HCT116 (cell line): ENCODE results near the gene GGACT. TPM values are rescaled to one million over a fixed set of nuclear protein-coding genes. Genes with fewer than 3 reads are reported as not detected.

Experiments used
- ATAC-seq: fragments of 200-7000 bp; cut with Tn5 transposase; 2 replicates; pipeline ENCODE4 v1.9.1; 2020; ENCODE audit warnings: mild to moderate bottlenecking, moderate library complexity
- BruUV-seq: library from RNA; stranded (reverse); fragments of 400-500 nt; replicated peaks from 2 replicates; lab custom pipeline; 2021; lab: Mats Ljungman, UMichigan
- CTCF ChIA-PET: fragments of 300-600 bp; sonication (Branson Sonifier 250); formaldehyde crosslinking; loops from one replicate; lab custom pipeline; 2021; ENCODE audit warnings: antibody characterized with exemption; lab: Charles Lee
- POLR2A ChIA-PET: fragments of 300-600, 350-600 bp; sonication (Branson Sonifier 250); formaldehyde crosslinking; loops from one replicate; lab custom pipeline; 2021; ENCODE audit warnings: antibody characterized with exemption; lab: Charles Lee
- RAD21 ChIA-PET, 2 experiments: fragments of 300-600 bp; sonication (Branson Sonifier 250); formaldehyde crosslinking; loops; one replicate each; lab custom pipeline; 2023; ENCODE audit warnings: low total read pairs in 2 of 2; ENCODE audit not compliant: uncharacterized antibody in 2 of 2, unreplicated experiment in 2 of 2, low non-redundant PET in 1 of 2; lab: Charles Lee
- DNase-seq: peaks from one replicate; pipeline ENCODE4 v3.0.0-alpha.2; 2010; ENCODE audit warnings: low read depth, low spot score
- H2AFZ ChIP-seq: fragments of 200-600 bp; shearing (Covaris generic), sonication (generic); 2 replicates; pipeline ENCODE4 v1.6.1; 2017; ENCODE audit warnings: low read depth, mixed run types, mixed read lengths, antibody characterized with exemption, low read length; ENCODE audit not compliant: poor library complexity, severe bottlenecking
- H3K27ac ChIP-seq: 2 replicates; pipeline ENCODE4 v1.5.1; 2012; ENCODE audit warnings: low read depth, low read length
- H3K27me3 ChIP-seq: fragments of 200-600 bp; sonication (generic); 2 replicates; pipeline ENCODE4 v1.6.1; 2016; ENCODE audit warnings: mixed run types, low read length, mixed read lengths; ENCODE audit not compliant: insufficient read depth
- H3K36me3 ChIP-seq, 2 experiments: fragments of 200-500 bp in 1 of 2; fragments of 200-600 bp in 1 of 2; sonication (Bioruptor generic) in 1 of 2; sonication (generic) in 1 of 2; 2 replicates each; pipeline versions ENCODE4 v1.5.1 to v1.6.1; 2014 to 2016; ENCODE audit warnings: low read length in 2 of 2, inconsistent platforms in 1 of 2, mixed read lengths in 1 of 2, mixed run types in 1 of 2; ENCODE audit not compliant: insufficient read depth in 2 of 2, control insufficient read depth in 1 of 2
- H3K4me1 ChIP-seq, 2 experiments: fragments of 200-600 bp in 1 of 2; sonication (generic) in 1 of 2; 2 replicates each; pipeline versions ENCODE4 v1.5.1 to v1.6.1; 2012 to 2017; ENCODE audit warnings: low read length in 2 of 2, inconsistent platforms in 1 of 2, mild to moderate bottlenecking in 1 of 2, mixed read lengths in 1 of 2, mixed run types in 1 of 2, moderate library complexity in 1 of 2; ENCODE audit not compliant: insufficient read depth in 2 of 2, control insufficient read depth in 1 of 2
- H3K4me2 ChIP-seq: fragments of 200-600 bp; sonication (generic); 2 replicates; pipeline ENCODE4 v1.6.1; 2017; ENCODE audit warnings: mixed run types, low read length, mixed read lengths
- H3K4me3 ChIP-seq, 2 experiments: fragments of 200-600 bp in 1 of 2; sonication (generic) in 1 of 2; replicated peaks in 1 of 2; 2 replicates each; pipeline ENCODE4 v1.5.1; 2011 to 2016; ENCODE audit warnings: low read length in 2 of 2, control low read depth in 1 of 2, low read depth in 1 of 2, mild to moderate bottlenecking in 1 of 2, mixed read lengths in 1 of 2, mixed run types in 1 of 2
- H3K79me2 ChIP-seq: fragments of 200-600 bp; sonication (generic); 2 replicates; pipeline ENCODE4 v1.6.1; 2017; ENCODE audit warnings: mild to moderate bottlenecking, mixed run types, low read length, moderate library complexity, mixed read lengths; ENCODE audit not compliant: insufficient read depth
- H3K9ac ChIP-seq: fragments of 200-600 bp; sonication (generic); 2 replicates; pipeline ENCODE4 v1.6.1; 2016; ENCODE audit warnings: low read length, mixed read lengths
- H3K9me2 ChIP-seq: fragments of 200-600 bp; sonication (generic), shearing (Covaris generic); 2 replicates; pipeline ENCODE4 v1.6.1; 2017; ENCODE audit warnings: mixed run types, mild to moderate bottlenecking, moderate library complexity; ENCODE audit not compliant: insufficient read depth
- H3K9me3 ChIP-seq, 2 experiments: fragments of 200-500 bp in 1 of 2; fragments of 200-600 bp in 1 of 2; sonication (Bioruptor generic) in 1 of 2; sonication (generic) in 1 of 2; 2 replicates each; pipeline ENCODE4 v1.6.1; 2014 to 2017; ENCODE audit warnings: low read length in 2 of 2, mixed read lengths in 2 of 2, inconsistent platforms in 1 of 2, low read depth in 1 of 2, mild to moderate bottlenecking in 1 of 2, mixed run types in 1 of 2, moderate library complexity in 1 of 2; ENCODE audit not compliant: control insufficient read depth in 1 of 2, insufficient read depth in 1 of 2
- H4K20me1 ChIP-seq: fragments of 200-600 bp; sonication (generic), shearing (Covaris generic); 2 replicates; pipeline ENCODE4 v1.6.1; 2017; ENCODE audit warnings: mixed run types, mild to moderate bottlenecking, moderate library complexity; ENCODE audit not compliant: insufficient read depth
- ATF3 ChIP-seq: IDR thresholded peaks from 2 replicates; pipeline ENCODE4 v1.6.1; 2012
- CBX3 ChIP-seq: IDR thresholded peaks from 2 replicates; pipeline ENCODE4 v1.6.1; 2012; ENCODE audit warnings: low read depth
- CEBPB ChIP-seq: IDR thresholded peaks from 2 replicates; pipeline ENCODE4 v1.6.1; 2012; ENCODE audit warnings: low read depth
- CTCF ChIP-seq, 3 experiments: fragments of 200-600 bp in 1 of 3; sonication (generic) in 1 of 3; IDR thresholded peaks in 2 of 3; conservative IDR thresholded peaks in 1 of 3; 2 replicates each; pipeline ENCODE4 v1.5.1; 2012 to 2017; ENCODE audit warnings: low read depth in 2 of 3, low read length in 2 of 3, antibody characterized with exemption in 1 of 3, borderline replicate concordance in 1 of 3, control low read depth in 1 of 3, mild to moderate bottlenecking in 1 of 3, mixed read lengths in 1 of 3, mixed run types in 1 of 3, moderate library complexity in 1 of 3; ENCODE audit not compliant: insufficient read depth in 1 of 3
- EGR1 ChIP-seq: IDR thresholded peaks from 2 replicates; pipeline ENCODE4 v1.6.1; 2012; ENCODE audit warnings: low read depth
- ELF1 ChIP-seq: IDR thresholded peaks from 2 replicates; pipeline ENCODE4 v1.6.1; 2012; ENCODE audit warnings: low read depth, borderline replicate concordance
- EZH2phosphoT487 ChIP-seq: fragments of 200-600 bp; IDR thresholded peaks from 2 replicates; pipeline ENCODE4 v1.6.1; 2018; ENCODE audit warnings: antibody characterized with exemption, borderline replicate concordance
- JUND ChIP-seq: IDR thresholded peaks from 2 replicates; pipeline ENCODE4 v1.6.1; 2012
- MAX ChIP-seq: IDR thresholded peaks from 2 replicates; pipeline ENCODE4 v1.6.1; 2012
- POLR2A ChIP-seq: IDR thresholded peaks from 2 replicates; pipeline ENCODE4 v1.7.0; 2011; ENCODE audit warnings: borderline replicate concordance; ENCODE audit not compliant: insufficient read depth, insufficient read length; ENCODE audit errors: extremely low read depth
- POLR2AphosphoS5 ChIP-seq: IDR thresholded peaks from 2 replicates; pipeline ENCODE4 v1.6.1; 2011; ENCODE audit warnings: mild to moderate bottlenecking, low read depth, low read length, moderate library complexity
- RAD21 ChIP-seq: IDR thresholded peaks from 2 replicates; pipeline ENCODE4 v1.6.1; 2012; ENCODE audit warnings: low read depth, mild to moderate bottlenecking
- REST ChIP-seq: IDR thresholded peaks from 2 replicates; pipeline ENCODE4 v1.6.1; 2012; ENCODE audit warnings: low read depth
- SIN3A ChIP-seq: IDR thresholded peaks from 2 replicates; pipeline ENCODE4 v1.6.1; 2012; ENCODE audit warnings: low read depth
- SP1 ChIP-seq: IDR thresholded peaks from 2 replicates; pipeline ENCODE4 v1.6.1; 2012; ENCODE audit warnings: low read depth
- SRF ChIP-seq: IDR thresholded peaks from 2 replicates; pipeline ENCODE4 v1.6.1; 2012; ENCODE audit warnings: low read depth
- TCF7L2 ChIP-seq: IDR thresholded peaks from 2 replicates; pipeline ENCODE4 v1.7.0; 2011; ENCODE audit warnings: borderline replicate concordance, inconsistent platforms; ENCODE audit not compliant: insufficient read depth, insufficient read length; ENCODE audit errors: extremely low read depth
- ZBTB33 ChIP-seq: IDR thresholded peaks from 2 replicates; pipeline ENCODE4 v1.6.1; 2011; ENCODE audit warnings: mild to moderate bottlenecking, low read length, moderate library complexity; ENCODE audit not compliant: insufficient replicate concordance; ENCODE audit errors: extremely low read depth
- ZFX ChIP-seq: fragments of 450-650 bp; IDR thresholded peaks from 2 replicates; pipeline ENCODE4 v1.6.1; 2017
- ZNF274 ChIP-seq: fragments of 200-500 bp; sonication (Bioruptor generic); IDR thresholded peaks from 2 replicates; pipeline ENCODE4 v1.6.1; 2014; ENCODE audit warnings: mild to moderate bottlenecking, low read depth, low read length, inconsistent platforms
- intact Hi-C: fragments of 100-400 bp; cut with micrococcal nuclease; formaldehyde crosslinking; loops from 2 replicates; pipeline ENCODE4 v1.10.0; 2022
- total RNA-seq: library from RNA; stranded (reverse); gene quantifications from one replicate; pipeline ENCODE4 v1.2.1, GENCODE V29; 2021; ENCODE audit not compliant: unreplicated experiment

Gene GGACT
- total RNA-seq, 1 experiment from 2014 or later: 5.0 TPM

GRCh38 chr13:100517135-100517534 is 71.5 kb downstream of the GGACT start:
- intact Hi-C loops: loop anchor here (10.0 kb wide), 1 partner anchor 172 kb away; no protein-coding TSS in a partner anchor

More at GRCh38 chr13:100517135-100517534, 71.5 kb downstream of the GGACT start:
- Histone ChIP-seq H3K79me2 (no peaks in the 10 kb centered on the region), H3K36me3 (no peaks in the 10 kb centered on the region), H3K4me2 (no peak overlapping the region), H2AFZ (no peak overlapping the region), H3K9ac (no peak overlapping the region), H3K27me3 (no peaks in the 10 kb centered on the region), H4K20me1 (no peaks in the 10 kb centered on the region), H3K27ac (no peak overlapping the region), H3K9me2 (no peaks in the 10 kb centered on the region), H3K4me3 (no peak overlapping the region), H3K4me1 (peaks cover 23 to 25% of the 10 kb centered on the region in 2 experiments), H3K9me3 (no peaks in the 10 kb centered on the region)
- ChIA-PET RAD21 (no interaction called here), POLR2A (no interaction called here), CTCF (no interaction called here)
- no peak for DNase-seq
- TF ChIP-seq ZBTB33 (no peak), CTCF (IDR thresholded peaks at IDR 0.05 in 2 of 3, conservative IDR thresholded peaks at IDR 0.05 in 1 of 3; ENCODE audit: borderline replicate concordance in 1 of 3, insufficient read depth in 1 of 3, low read depth in 2 of 3, low read length in 2 of 3) (no peak), CBX3 (no peak), JUND (no peak), TCF7L2 (no peak), MAX (no peak), EZH2phosphoT487 (no peak), SRF (no peak), SP1 (no peak), ZFX (no peak), POLR2A (no peak), ATF3 (no peak), SIN3A (no peak), REST (no peak), CEBPB (no peak), EGR1 (no peak), ELF1 (no peak), ZNF274 (no peak), RAD21 (no peak), POLR2AphosphoS5 (no peak)
- no TSS peak for BruUV-seq
- no peak for ATAC-seq
